ENCODE data around the gene STK32C. TPM values are rescaled to one million over a fixed set of nuclear protein-coding genes. Genes with fewer than 3 reads are reported as not detected.

Gene STK32C
- total RNA-seq, 1 donor from 2014 or later: 4.7 TPM

- intact Hi-C loops (cut with DNase I): loop anchor here (5.0 kb wide), 1 partner anchor 127 kb away; no protein-coding TSS in a partner anchor
- Histone ChIP-seq H3K36me3 (peaks cover 0 to 11% of the 10 kb centered on the region in 2 donors), H3K27ac (no peak overlapping the region), H3K9me3 (no peaks in the 10 kb centered on the region), H3K4me3 (no peak overlapping the region), H3K4me1 (no peaks in the 10 kb centered on the region), H3K27me3 (no peaks in the 10 kb centered on the region)
- no peak for DNase-seq (ENCODE audit: extremely low spot score in 2 of 2)
- no peak for TF ChIP-seq POLR2AphosphoS5 (IDR thresholded peaks at IDR 0.05; ENCODE audit: insufficient read depth in 1 of 2, low read depth in 1 of 2)
- TF ChIP-seq POLR2A (IDR thresholded peaks at IDR 0.05): no peak
- TF ChIP-seq CTCF (IDR thresholded peaks at IDR 0.05): no peak
Observed at GRCh38 chr10:132349766-132350165, 42.0 kb upstream of the STK32C start.

GRCh38 chr10:132347931-132348267, 40.1 kb upstream of the STK32C start:
- Histone ChIP-seq H3K27ac (no peak overlapping the region), H3K4me1 (no peaks in the 10 kb centered on the region), H3K4me3 (no peak overlapping the region), H3K36me3 (peaks cover 0 to 11% of the 10 kb centered on the region in 2 donors), H3K27me3 (no peaks in the 10 kb centered on the region), H3K9me3 (no peaks in the 10 kb centered on the region)
- TF ChIP-seq POLR2AphosphoS5 (IDR thresholded peaks at IDR 0.05; ENCODE audit: insufficient read depth in 1 of 2, low read depth in 1 of 2) (no peak), CTCF (IDR thresholded peaks at IDR 0.05) (no peak), POLR2A (IDR thresholded peaks at IDR 0.05) (no peak)
- intact Hi-C loops (cut with DNase I): no loop called here
- no peak for DNase-seq (ENCODE audit: extremely low spot score in 2 of 2)

- Histone ChIP-seq H3K4me3 (no peak overlapping the region), H3K9me3 (no peaks in the 10 kb centered on the region), H3K4me1 (no peaks in the 10 kb centered on the region), H3K36me3 (peaks cover 0 to 13% of the 10 kb centered on the region in 2 donors), H3K27me3 (no peaks in the 10 kb centered on the region), H3K27ac (no peak overlapping the region)
- intact Hi-C loops (cut with DNase I): no loop called here
- no peak for TF ChIP-seq CTCF (IDR thresholded peaks at IDR 0.05)
- TF ChIP-seq POLR2AphosphoS5 (IDR thresholded peaks at IDR 0.05; ENCODE audit: insufficient read depth in 1 of 2, low read depth in 1 of 2): no peak
- no peak for TF ChIP-seq POLR2A (IDR thresholded peaks at IDR 0.05)
- no peak for DNase-seq (ENCODE audit: extremely low spot score in 2 of 2)
Observed at GRCh38 chr10:132347211-132347930, 39.6 kb upstream of the STK32C start.

- Histone ChIP-seq H3K4me3 (no peak overlapping the region), H3K27me3 (no peaks in the 10 kb centered on the region), H3K36me3 (peaks cover 0 to 17% of the 10 kb centered on the region in 2 donors), H3K4me1 (no peaks in the 10 kb centered on the region), H3K9me3 (no peaks in the 10 kb centered on the region), H3K27ac (no peak overlapping the region)
- intact Hi-C loops (cut with DNase I): no loop called here
- TF ChIP-seq POLR2AphosphoS5 (IDR thresholded peaks at IDR 0.05; ENCODE audit: insufficient read depth in 1 of 2, low read depth in 1 of 2) (no peak), POLR2A (IDR thresholded peaks at IDR 0.05) (no peak), CTCF (IDR thresholded peaks at IDR 0.05) (no peak)
- no peak for DNase-seq (ENCODE audit: extremely low spot score in 2 of 2)
Observed at GRCh38 chr10:132346806-132347205, 39.1 kb upstream of the STK32C start.

GRCh38 chr10:132345345-132345744, 37.6 kb upstream of the STK32C start:
- H3K27me3 ChIP-seq: no peaks in the 10 kb centered on the region
- H3K9me3 ChIP-seq: no peaks in the 10 kb centered on the region
- H3K4me3 ChIP-seq: no peak overlapping the region
- TF ChIP-seq CTCF (IDR thresholded peaks at IDR 0.05) (no peak), POLR2AphosphoS5 (IDR thresholded peaks at IDR 0.05; ENCODE audit: insufficient read depth in 1 of 2, low read depth in 1 of 2) (no peak), POLR2A (IDR thresholded peaks at IDR 0.05) (no peak)
- H3K36me3 ChIP-seq: peaks cover 0 to 11% of the 10 kb centered on the region in 2 donors
- no peak overlapping the region for H3K27ac ChIP-seq
- intact Hi-C loops (cut with DNase I): no loop called here
- no peaks in the 10 kb centered on the region for H3K4me1 ChIP-seq
- no peak for DNase-seq (ENCODE audit: extremely low spot score in 2 of 2)
